GM10266 (cell line): Measurements from ENCODE around the gene MARCHF9.

ENCODE experiments used
- DNase-seq: peaks from one replicate; pipeline ENCODE4 v3.0.0; 2012; ENCODE audit errors: extremely low spot score
- CTCF ChIP-seq: IDR thresholded peaks from 2 replicates; pipeline ENCODE4 v1.5.1; 2012; ENCODE audit warnings: mild to moderate bottlenecking, low read depth; ENCODE audit not compliant: control insufficient read depth, insufficient read depth; ENCODE audit errors: missing control alignments

MARCHF9 gene

DNA sequence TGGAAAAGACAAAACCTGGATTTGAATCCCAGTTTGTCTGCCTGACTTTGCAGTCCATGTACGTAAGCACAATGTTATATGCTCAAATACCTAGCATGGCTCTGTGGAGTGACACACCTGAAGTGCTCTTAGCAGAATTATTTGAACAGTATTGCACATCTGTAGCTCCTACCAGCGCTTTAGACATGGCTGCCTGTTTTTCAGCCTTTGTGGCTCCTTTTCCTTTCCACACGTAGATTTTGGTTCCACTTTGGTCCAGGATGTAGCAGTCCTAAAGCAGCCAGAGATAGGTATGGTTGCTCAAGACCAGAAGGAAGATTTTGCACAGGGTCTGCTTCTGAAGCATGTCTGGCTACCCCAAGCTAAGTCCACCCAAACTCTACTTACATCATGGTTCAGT is 54.5 kb downstream of the MARCHF9 start:
- TF ChIP-seq CTCF, result no peak
- DNase-seq, result no peak
